IMR-90 (cell line): Measurements from ENCODE around the gene KIF20B.
A peak's percentile ranks its signal among the peaks of the same experiment; 100 is the strongest.

Experiments
- BHLHE40 ChIP-seq: fragments of 150-350 bp; IDR thresholded peaks from 2 replicates; pipeline ENCODE4 v1.6.1; 2016; ENCODE audit warnings: mild to moderate bottlenecking, low read depth, low read length
- CEBPB ChIP-seq: IDR thresholded peaks from 2 replicates; pipeline ENCODE4 v1.6.1; 2012; ENCODE audit warnings: low read depth, low read length, improper control_type of control experiment
- CTCF ChIP-seq: conservative IDR thresholded peaks from 2 replicates; pipeline ENCODE4 v1.5.1; 2012; ENCODE audit warnings: mild to moderate bottlenecking, low read depth, low read length, improper control_type of control experiment
- FOS ChIP-seq: fragments of 150-350 bp; IDR thresholded peaks from 2 replicates; pipeline ENCODE4 v1.6.1; 2016; ENCODE audit warnings: low read depth, low read length
- MAFK ChIP-seq: IDR thresholded peaks from 2 replicates; pipeline ENCODE4 v1.6.1; 2012; ENCODE audit warnings: low read depth, low read length, improper control_type of control experiment
- MAZ ChIP-seq: IDR thresholded peaks from 2 replicates; pipeline ENCODE4 v1.6.1; 2012; ENCODE audit warnings: low read depth, mild to moderate bottlenecking, low read length, improper control_type of control experiment, moderate library complexity, borderline replicate concordance
- MXI1 ChIP-seq: IDR thresholded peaks from 2 replicates; pipeline ENCODE4 v1.6.1; 2012; ENCODE audit warnings: low read depth, mild to moderate bottlenecking, low read length, moderate library complexity, borderline replicate concordance
- POLR2A ChIP-seq: IDR thresholded peaks from 2 replicates; pipeline ENCODE4 v1.6.1; 2012; ENCODE audit warnings: mild to moderate bottlenecking, low read depth, low read length
- USF2 ChIP-seq: fragments of 150-350 bp; IDR thresholded peaks from 2 replicates; pipeline ENCODE4 v1.6.1; 2017; ENCODE audit warnings: mild to moderate bottlenecking, antibody characterized with exemption, low read length, low read depth

GRCh38 chr10:89701242-89702120 lies at the start of gene KIF20B:
- TF ChIP-seq BHLHE40 (no peak), CEBPB (0 out of 2 replicates have a peak, but pooled peaks have one; percentile 12), USF2 (no peak), POLR2A (peak; percentile 60; the same call in 1 of the 2 replicates), CTCF (peak; percentile 54), MAZ (peak; percentile 26; the same call in 1 of the 2 replicates), MXI1 (peak; percentile 98), FOS (peak; percentile 38), MAFK (no peak)
